ENCODE measurements around the gene FIGLA.

GRCh38 chr2:70801607-70802263 lies 11.3 kb upstream of the FIGLA start:
- no peak for TF ChIP-seq POLR2A (IDR thresholded peaks at IDR 0.05)
- TF ChIP-seq CTCF (IDR thresholded peaks at IDR 0.05), result no peak

Data from thyroid gland (tissue), 4 donors.